AG04450 (cell line): ENCODE results near the gene UTP18. TPM values are rescaled to one million over a fixed set of nuclear protein-coding genes. Genes with fewer than 3 reads are reported as not detected.

Source experiments
- CTCF ChIA-PET: fragments of 300-600, 350-600 bp; formaldehyde crosslinking; extraction: SDS; loops from one replicate; lab custom pipeline; 2022; ENCODE audit warnings: antibody characterized with exemption, inconsistent platforms; lab: Charles Lee
- POLR2A ChIA-PET: fragments of 350-600 bp; formaldehyde crosslinking; extraction: SDS; loops from one replicate; lab custom pipeline; 2021; ENCODE audit warnings: antibody characterized with exemption, inconsistent platforms; lab: Yijun Ruan, JAX
- DNase-seq: peaks from one replicate; pipeline ENCODE4 v3.0.0-alpha.2; 2011; ENCODE audit warnings: low read depth, low spot score
- H3K27ac ChIP-seq: one replicate; pipeline ENCODE4 v1.5.1; 2012; ENCODE audit warnings: low read depth, low read length, control low read depth
- H3K27me3 ChIP-seq: one replicate; pipeline ENCODE4 v1.6.0; 2012; ENCODE audit warnings: low read length; ENCODE audit not compliant: control insufficient read depth, insufficient read depth
- H3K4me3 ChIP-seq: 2 replicates; pipeline ENCODE4 v1.5.1; 2011; ENCODE audit warnings: mild to moderate bottlenecking, low read depth, low read length, control low read depth
- H3K9me3 ChIP-seq: 2 replicates; pipeline ENCODE4 v1.5.1; 2012; ENCODE audit warnings: low read length; ENCODE audit not compliant: control insufficient read depth, insufficient read depth
- polyA plus RNA-seq: library from polyadenylated mRNA; depleted of rRNA; stranded (reverse); fragments of >200 nt; gene quantifications from 2 replicates; pipeline ENCODE4 v1.2.3, GENCODE V29; 2011; rRNA removed
- TF ChIP-seq, protein P1 (sequence below): IDR thresholded peaks from 2 replicates; pipeline ENCODE4 v1.5.1; 2011; ENCODE audit warnings: low read depth, low read length, control low read depth, inconsistent platforms

The UTP18 gene
- polyA plus RNA-seq, 1 experiment = 30.6 TPM

DNA sequence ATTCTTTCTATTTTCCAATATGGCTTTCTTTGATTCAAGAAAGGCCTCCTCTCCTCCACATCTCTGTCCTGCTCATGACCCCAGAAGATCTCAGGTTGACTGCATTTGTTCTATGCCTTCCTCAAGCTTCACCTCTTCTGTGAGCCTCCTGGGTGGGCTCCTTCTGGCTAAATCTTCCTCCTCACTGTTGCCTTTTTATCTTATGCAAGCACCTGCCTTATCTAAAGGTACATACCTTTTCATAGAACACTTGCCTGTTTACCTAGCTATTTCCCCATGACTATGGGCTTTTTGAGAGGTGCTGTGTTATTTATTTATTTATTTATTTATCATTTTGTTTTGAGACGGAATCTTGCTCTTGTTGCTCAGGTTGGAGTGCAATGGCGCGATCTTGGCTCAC, 81.1 kb downstream of the UTP18 start:
- no peak for DNase-seq
- CTCF ChIA-PET = no interaction called here
- POLR2A ChIA-PET = no interaction called here
- TF ChIP-seq, protein P1, sequence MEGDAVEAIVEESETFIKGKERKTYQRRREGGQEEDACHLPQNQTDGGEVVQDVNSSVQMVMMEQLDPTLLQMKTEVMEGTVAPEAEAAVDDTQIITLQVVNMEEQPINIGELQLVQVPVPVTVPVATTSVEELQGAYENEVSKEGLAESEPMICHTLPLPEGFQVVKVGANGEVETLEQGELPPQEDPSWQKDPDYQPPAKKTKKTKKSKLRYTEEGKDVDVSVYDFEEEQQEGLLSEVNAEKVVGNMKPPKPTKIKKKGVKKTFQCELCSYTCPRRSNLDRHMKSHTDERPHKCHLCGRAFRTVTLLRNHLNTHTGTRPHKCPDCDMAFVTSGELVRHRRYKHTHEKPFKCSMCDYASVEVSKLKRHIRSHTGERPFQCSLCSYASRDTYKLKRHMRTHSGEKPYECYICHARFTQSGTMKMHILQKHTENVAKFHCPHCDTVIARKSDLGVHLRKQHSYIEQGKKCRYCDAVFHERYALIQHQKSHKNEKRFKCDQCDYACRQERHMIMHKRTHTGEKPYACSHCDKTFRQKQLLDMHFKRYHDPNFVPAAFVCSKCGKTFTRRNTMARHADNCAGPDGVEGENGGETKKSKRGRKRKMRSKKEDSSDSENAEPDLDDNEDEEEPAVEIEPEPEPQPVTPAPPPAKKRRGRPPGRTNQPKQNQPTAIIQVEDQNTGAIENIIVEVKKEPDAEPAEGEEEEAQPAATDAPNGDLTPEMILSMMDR = no peak
- no peaks in the 10 kb centered on the region for H3K9me3 ChIP-seq
- no peak overlapping the region for H3K4me3 ChIP-seq
- H3K27me3 ChIP-seq = no peaks in the 10 kb centered on the region
- no peak overlapping the region for H3K27ac ChIP-seq

DNA sequence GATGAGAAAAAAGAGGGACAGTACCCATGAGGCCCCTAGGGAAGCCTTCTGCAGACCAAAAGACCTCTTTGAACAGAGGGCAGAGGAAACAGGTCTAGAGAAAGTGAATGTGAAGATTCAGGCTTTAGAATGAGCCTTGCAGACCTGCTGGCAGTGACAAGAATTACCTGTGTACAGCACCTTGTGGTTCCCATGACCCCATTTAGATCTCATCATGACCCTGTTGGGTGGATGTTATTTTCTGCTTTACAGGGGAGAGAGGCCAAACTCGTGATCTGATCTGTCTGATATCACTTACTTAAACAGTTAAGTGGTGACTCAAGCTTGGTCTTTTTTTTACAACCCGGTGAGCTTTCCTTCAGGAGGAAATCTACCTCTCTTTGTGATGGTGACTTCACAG, 81.9 kb downstream of the UTP18 start:
- CTCF ChIA-PET = no interaction called here

DNA sequence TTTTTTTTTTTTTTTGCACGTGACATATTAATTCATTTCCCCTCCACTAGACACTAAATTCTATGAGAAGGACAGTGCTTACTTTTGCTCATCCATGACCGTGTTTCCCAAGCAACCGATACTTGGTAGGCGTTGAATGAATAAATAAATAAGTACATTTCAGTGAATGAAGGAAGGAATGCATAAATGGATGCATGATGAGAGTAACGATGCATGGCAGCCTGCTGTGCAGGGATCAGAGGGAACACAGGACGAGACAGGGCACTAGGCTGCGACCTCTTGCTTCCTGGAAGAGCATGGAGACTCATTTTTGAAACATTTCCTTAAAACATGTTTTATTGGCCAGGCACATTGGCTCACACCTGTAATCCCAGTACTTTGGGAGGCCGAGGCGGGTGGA, 84.2 kb downstream of the UTP18 start:
- POLR2A ChIA-PET = no interaction called here
- Histone ChIP-seq H3K9me3 (no peaks in the 10 kb centered on the region), H3K4me3 (no peak overlapping the region), H3K27me3 (no peaks in the 10 kb centered on the region), H3K27ac (no peak overlapping the region)
- TF ChIP-seq, protein P1 = no peak
- CTCF ChIA-PET = interaction anchor here (0.7 kb wide), 1 partner anchor 9 kb away, joined by 3 read pairs; no protein-coding TSS in a partner anchor
- DNase-seq = no peak

More for the DNA sequence above, 81.9 kb downstream of the UTP18 start:
- no peak for DNase-seq
- POLR2A ChIA-PET = no interaction called here
- H3K9me3 ChIP-seq = no peaks in the 10 kb centered on the region
- no peak overlapping the region for H3K4me3 ChIP-seq
- TF ChIP-seq, protein P1 = no peak
- H3K27ac ChIP-seq = no peak overlapping the region
- no peaks in the 10 kb centered on the region for H3K27me3 ChIP-seq

DNA sequence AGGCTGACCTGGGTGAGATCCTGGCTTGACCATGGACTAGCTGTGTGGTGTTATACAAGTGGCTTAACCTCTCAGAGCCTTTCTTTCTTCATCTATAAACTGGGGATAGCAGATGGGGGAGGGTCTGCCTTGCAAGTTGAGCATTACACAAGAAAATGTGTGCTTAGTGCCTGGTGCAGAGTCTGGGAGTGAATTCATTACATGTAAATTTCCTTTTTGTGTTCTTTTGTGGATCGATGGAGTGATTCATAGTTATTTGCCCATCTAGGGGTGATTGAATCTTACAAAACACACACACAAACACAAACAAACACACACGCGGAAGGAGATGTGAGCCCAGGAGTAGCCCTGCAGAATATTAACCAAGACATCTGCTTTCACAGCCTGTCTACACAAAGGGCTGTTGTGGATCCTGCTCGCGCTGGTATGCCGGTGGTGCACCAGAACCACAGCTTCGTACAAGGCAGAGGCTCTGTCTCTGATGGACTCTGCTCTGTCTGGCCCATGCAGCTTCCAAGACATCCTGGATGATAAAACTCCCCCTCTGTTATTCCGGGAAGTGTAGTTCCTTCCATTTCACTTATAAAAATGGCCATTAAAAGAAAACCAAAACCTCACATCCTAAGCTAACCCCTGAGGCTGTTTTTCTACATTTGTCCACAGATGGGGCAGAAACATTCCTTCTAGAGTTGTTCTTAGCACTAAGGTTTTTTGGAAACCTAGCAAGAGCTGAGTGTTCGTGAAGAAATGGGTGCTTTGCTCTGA, 86.1 kb downstream of the UTP18 start:
- TF ChIP-seq, protein P1 = no peak
- no peak overlapping the region for H3K4me3 ChIP-seq
- peaks cover 2% of the 10 kb centered on the region for H3K27me3 ChIP-seq
- ChIA-PET CTCF (interaction anchor here (0.6 kb wide), 1 partner anchor 8 kb away, joined by 3 read pairs; no protein-coding TSS in a partner anchor), POLR2A (no interaction called here)
- no peak for DNase-seq
- no peaks in the 10 kb centered on the region for H3K9me3 ChIP-seq
- no peak overlapping the region for H3K27ac ChIP-seq

Other genes starting within 250 kb of the UTP18 start
- gene SPAG9, start 139.7 kb upstream of the UTP18 start, polyA plus RNA-seq = 31.4 and 42.1 TPM in 2 replicates
- gene NME1, start 107.0 kb upstream of the UTP18 start, polyA plus RNA-seq = 271 and 350 TPM in 2 replicates
- 823 and 851 TPM in 2 replicates for gene NME2, start 94.1 kb upstream of the UTP18 start, polyA plus RNA-seq
- 6.4 and 10.2 TPM in 2 replicates for gene MBTD1, start 497 bp upstream of the UTP18 start, polyA plus RNA-seq